ENCODE measurements around the gene DCDC1.

DCDC1 gene

DNA sequence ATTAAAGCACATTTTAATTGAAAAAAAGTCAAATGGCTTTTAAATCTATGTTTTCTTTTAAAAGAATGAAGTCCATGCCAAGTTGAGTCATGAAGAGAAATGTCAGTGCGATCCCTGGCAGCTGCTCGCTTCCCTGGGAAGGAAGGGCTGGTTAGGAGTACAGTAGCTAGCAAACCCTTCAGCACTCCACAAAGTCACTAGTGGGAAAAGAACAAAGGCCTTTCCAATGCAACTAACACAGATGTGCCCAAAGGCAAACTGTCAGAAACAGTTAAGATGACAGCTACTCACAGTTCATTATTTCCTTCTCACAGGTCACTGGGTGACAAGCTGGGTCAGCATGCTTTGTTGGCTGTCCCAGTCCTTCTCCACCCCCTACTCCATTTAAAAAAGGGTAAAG is 308.7 kb downstream of the DCDC1 start:
- Histone ChIP-seq H3K79me2 (ENCODE audit: insufficient read depth, low read depth) (no peaks in the 10 kb centered on the region), H3K4me1 (ENCODE audit: low read depth, poor library complexity, severe bottlenecking) (no peaks in the 10 kb centered on the region), H2AFZ (ENCODE audit: low read depth) (no peak overlapping the region), H3K4me2 (no peak overlapping the region), H3K36me3 (ENCODE audit: insufficient read depth) (no peaks in the 10 kb centered on the region), H3K9ac (no peak overlapping the region), H3K4me3 (IDR thresholded peaks at IDR 0.05; ENCODE audit: insufficient read depth, low read depth, low read length) (no peak overlapping the region), H4K20me1 (ENCODE audit: insufficient read depth) (no peaks in the 10 kb centered on the region), H3K27ac (no peak overlapping the region), H3K27me3 (ENCODE audit: insufficient read depth, low read depth) (no peaks in the 10 kb centered on the region)
- no peak for TF ChIP-seq CTCF (conservative IDR thresholded peaks at IDR 0.05; ENCODE audit: low read depth, low read length)

- no peak for TF ChIP-seq CTCF (conservative IDR thresholded peaks at IDR 0.05; ENCODE audit: low read depth, low read length)
- Histone ChIP-seq H3K4me2 (no peak overlapping the region), H3K27me3 (ENCODE audit: insufficient read depth, low read depth) (no peaks in the 10 kb centered on the region), H3K36me3 (ENCODE audit: insufficient read depth) (no peaks in the 10 kb centered on the region), H4K20me1 (ENCODE audit: insufficient read depth) (no peaks in the 10 kb centered on the region), H3K4me3 (IDR thresholded peaks at IDR 0.05; ENCODE audit: insufficient read depth, low read depth, low read length) (no peak overlapping the region), H3K27ac (no peak overlapping the region), H3K79me2 (ENCODE audit: insufficient read depth, low read depth) (no peaks in the 10 kb centered on the region), H3K9ac (no peak overlapping the region), H3K4me1 (ENCODE audit: low read depth, poor library complexity, severe bottlenecking) (no peaks in the 10 kb centered on the region), H2AFZ (ENCODE audit: low read depth) (no peak overlapping the region)
These were observed 310.0 kb downstream of the DCDC1 start for GRCh38 chr11:31059529-31059928.

- H3K4me2 ChIP-seq, result no peak overlapping the region
- no peaks in the 10 kb centered on the region for H3K4me1 ChIP-seq (ENCODE audit: low read depth, poor library complexity, severe bottlenecking)
- H4K20me1 ChIP-seq (ENCODE audit: insufficient read depth), result no peaks in the 10 kb centered on the region
- H3K9ac ChIP-seq, result no peak overlapping the region
- no peaks in the 10 kb centered on the region for H3K36me3 ChIP-seq (ENCODE audit: insufficient read depth)
- no peaks in the 10 kb centered on the region for H3K27me3 ChIP-seq (ENCODE audit: insufficient read depth, low read depth)
- no peak for TF ChIP-seq CTCF (conservative IDR thresholded peaks at IDR 0.05; ENCODE audit: low read depth, low read length)
- H2AFZ ChIP-seq (ENCODE audit: low read depth), result no peak overlapping the region
- H3K27ac ChIP-seq, result no peak overlapping the region
- no peaks in the 10 kb centered on the region for H3K79me2 ChIP-seq (ENCODE audit: insufficient read depth, low read depth)
- no peak overlapping the region for H3K4me3 ChIP-seq (IDR thresholded peaks at IDR 0.05; ENCODE audit: insufficient read depth, low read depth, low read length)
These were observed 319.3 kb downstream of the DCDC1 start for GRCh38 chr11:31050061-31050765.

- Histone ChIP-seq H3K27me3 (ENCODE audit: insufficient read depth, low read depth) (no peaks in the 10 kb centered on the region), H3K79me2 (ENCODE audit: insufficient read depth, low read depth) (no peaks in the 10 kb centered on the region), H4K20me1 (ENCODE audit: insufficient read depth) (no peaks in the 10 kb centered on the region), H3K9ac (no peak overlapping the region), H3K36me3 (ENCODE audit: insufficient read depth) (no peaks in the 10 kb centered on the region), H2AFZ (ENCODE audit: low read depth) (no peak overlapping the region), H3K4me2 (no peak overlapping the region), H3K4me3 (IDR thresholded peaks at IDR 0.05; ENCODE audit: insufficient read depth, low read depth, low read length) (no peak overlapping the region), H3K4me1 (ENCODE audit: low read depth, poor library complexity, severe bottlenecking) (no peaks in the 10 kb centered on the region), H3K27ac (no peak overlapping the region)
- TF ChIP-seq CTCF (conservative IDR thresholded peaks at IDR 0.05; ENCODE audit: low read depth, low read length), result no peak
These were observed 324.2 kb downstream of the DCDC1 start for GRCh38 chr11:31045335-31045734.

All from KMS-11 (cell line).